ENCODE measurements around the gene HNRNPLL.

GRCh38 chr2:38546585-38546984 lies 56.1 kb downstream of the HNRNPLL start:
- TF ChIP-seq ZBTB44 (tag by site-specific recombination; IDR thresholded peaks at IDR 0.05) (no peak), SP3 (tag by site-specific recombination; IDR thresholded peaks at IDR 0.05) (no peak), CTCF (tag by site-specific recombination; IDR thresholded peaks at IDR 0.05) (no peak), ZNF544 (tag by site-specific recombination; IDR thresholded peaks at IDR 0.05) (no peak), ZNF404 (tag by site-specific recombination; IDR thresholded peaks at IDR 0.05) (no peak), ZSCAN30 (tag by site-specific recombination; IDR thresholded peaks at IDR 0.05) (no peak), ZNF510 (tag by site-specific recombination; IDR thresholded peaks at IDR 0.05; ENCODE audit: insufficient replicate concordance) (no peak)

All from HEK293 (cell line).